CD4-positive, alpha-beta memory T cell (primary cell): ENCODE measurements around the gene JAKMIP2. TPM values are rescaled to one million over a fixed set of nuclear protein-coding genes. Genes with fewer than 3 reads are reported as not detected.
"Not testable (repeated sequence)": the region's sequence is repeated elsewhere in the genome, so short reads cannot be mapped to it uniquely, and the experiment has no call there.

Experiments
- CTCF ChIA-PET: fragments of 350-600 bp; sonication (Branson Sonifier 250); formaldehyde crosslinking; loops from one replicate; lab custom pipeline; 2021; ENCODE audit warnings: inconsistent platforms; ENCODE audit not compliant: partially characterized antibody; lab: Charles Lee
- POLR2A ChIA-PET: fragments of 350-600 bp; sonication (Branson Sonifier 250); formaldehyde crosslinking; loops from one replicate; lab custom pipeline; 2021; ENCODE audit not compliant: partially characterized antibody; lab: Charles Lee
- DNase-seq, 5 donors: peaks; one replicate each; pipeline versions ENCODE4 v3.0.0 to v3.0.0-alpha.2; 2020 to 2022; ENCODE audit warnings: mixed read lengths in 1 of 5
- H3K27ac ChIP-seq: one replicate; pipeline ENCODE4 v1.7.0; 2013; ENCODE audit warnings: low read depth, low read length
- H3K27me3 ChIP-seq: 2 replicates; pipeline ENCODE4 v1.7.0; 2013; ENCODE audit warnings: mild to moderate bottlenecking, low read length, moderate library complexity; ENCODE audit not compliant: insufficient read depth
- H3K36me3 ChIP-seq: 2 replicates; pipeline ENCODE4 v1.7.0; 2013; ENCODE audit warnings: mild to moderate bottlenecking, low read length, moderate library complexity; ENCODE audit not compliant: insufficient read depth
- H3K4me1 ChIP-seq: 2 replicates; pipeline ENCODE4 v1.7.0; 2013; ENCODE audit warnings: mild to moderate bottlenecking, low read length, moderate library complexity; ENCODE audit not compliant: insufficient read depth
- H3K4me3 ChIP-seq, 2 donors: one replicate each; pipeline ENCODE4 v1.7.0; 2013; ENCODE audit warnings: low read length in 2 of 2, mild to moderate bottlenecking in 1 of 2
- H3K9me3 ChIP-seq, 2 donors: one replicate each; pipeline ENCODE4 v1.7.0; 2013; ENCODE audit warnings: low read length in 2 of 2, control low read depth in 1 of 2; ENCODE audit not compliant: control insufficient read depth in 1 of 2
- H3K27ac Mint-ChIP-seq, 7 donors: one replicate each; pipeline ENCODE4 v1.8.0; 2020 to 2021; ENCODE audit warnings: mixed read lengths in 7 of 7, mild to moderate bottlenecking in 6 of 7, inconsistent platforms in 3 of 7, moderate library complexity in 3 of 7
- H3K27me3 Mint-ChIP-seq, 2 donors: one replicate each; pipeline ENCODE4 v1.8.0; 2020 to 2021; ENCODE audit warnings: mixed read lengths in 2 of 2
- H3K36me3 Mint-ChIP-seq, 2 donors: one replicate each; pipeline ENCODE4 v1.8.0; 2020 to 2021; ENCODE audit warnings: mixed read lengths in 2 of 2, inconsistent platforms in 1 of 2, mild to moderate bottlenecking in 1 of 2
- H3K4me1 Mint-ChIP-seq, 4 donors: one replicate each; pipeline ENCODE4 v1.8.0; 2020 to 2021; ENCODE audit warnings: mixed read lengths in 4 of 4, mild to moderate bottlenecking in 1 of 4
- H3K4me3 Mint-ChIP-seq, 8 donors: one replicate each; pipeline ENCODE4 v1.8.0; 2020 to 2021; ENCODE audit warnings: mixed read lengths in 8 of 8, mild to moderate bottlenecking in 7 of 8, moderate library complexity in 6 of 8, inconsistent platforms in 3 of 8
- H3K9me3 Mint-ChIP-seq, 8 donors: one replicate each; pipeline ENCODE4 v1.8.0; 2020 to 2021; ENCODE audit warnings: mixed read lengths in 8 of 8, mild to moderate bottlenecking in 5 of 8, inconsistent platforms in 3 of 8, moderate library complexity in 1 of 8
- intact Hi-C: fragments of 100-400 bp; cut with micrococcal nuclease; formaldehyde crosslinking; loops from one replicate; pipeline ENCODE4 v1.15.1; 2023
- polyA plus RNA-seq, 2 donors: library from polyadenylated mRNA; unstranded; fragments of 300-500 nt; fragmentation: Illumina TruSeq; gene quantifications; one replicate each; pipeline ENCODE4 v1.2.3, GENCODE V29; 2021
- total RNA-seq, 2 experiments: library from RNA; stranded (reverse); gene quantifications; one replicate each; pipeline ENCODE4 v1.2.3, GENCODE V29; 2021

Gene JAKMIP2
- total and polyA plus RNA-seq, 4 experiments from 2014 or later = 0.32 to 1.7 (median 1.0) TPM

GRCh38 chr5:147804334-147804733 is 21.8 kb upstream of the JAKMIP2 start:
- ChIA-PET CTCF (no interaction called here), POLR2A (no interaction called here)

GRCh38 chr5:147803926-147804325 is 21.4 kb upstream of the JAKMIP2 start:
- H3K4me3 ChIP-seq = no peak overlapping the region
- POLR2A ChIA-PET = no interaction called here
- Mint-ChIP-seq H3K27me3 (no peaks in the 10 kb centered on the region), H3K4me3 (no peak overlapping the region), H3K27ac (no peak overlapping the region), H3K36me3 (no peaks in the 10 kb centered on the region), H3K9me3 (peaks cover 0 to 2% (median 0%) of the 10 kb centered on the region in 8 donors), H3K4me1 (peaks cover 0 to 7% (median 2%) of the 10 kb centered on the region in 4 donors)
- intact Hi-C loops = no loop called here
- no peaks in the 10 kb centered on the region for H3K4me1 ChIP-seq
- no peaks in the 10 kb centered on the region for H3K36me3 ChIP-seq
- H3K27me3 ChIP-seq = no peaks in the 10 kb centered on the region
- CTCF ChIA-PET = no interaction called here
- H3K27ac ChIP-seq = no peak overlapping the region
- no peaks in the 10 kb centered on the region for H3K9me3 ChIP-seq
- no peak for DNase-seq

More at GRCh38 chr5:147804334-147804733, 21.8 kb upstream of the JAKMIP2 start:
- Histone ChIP-seq H3K4me1 (no peaks in the 10 kb centered on the region), H3K4me3 (no peak overlapping the region), H3K27ac (no peak overlapping the region), H3K9me3 (no peaks in the 10 kb centered on the region), H3K27me3 (no peaks in the 10 kb centered on the region), H3K36me3 (no peaks in the 10 kb centered on the region)
- DNase-seq = no peak
- H3K9me3 Mint-ChIP-seq = peaks cover 0 to 2% (median 0%) of the 10 kb centered on the region in 8 donors
- intact Hi-C loops = no loop called here
- H3K27ac Mint-ChIP-seq = no peak overlapping the region
- H3K4me1 Mint-ChIP-seq = peaks cover 0 to 7% (median 2%) of the 10 kb centered on the region in 4 donors
- no peaks in the 10 kb centered on the region for H3K36me3 Mint-ChIP-seq
- H3K4me3 Mint-ChIP-seq = no peak overlapping the region
- no peaks in the 10 kb centered on the region for H3K27me3 Mint-ChIP-seq

DNA sequence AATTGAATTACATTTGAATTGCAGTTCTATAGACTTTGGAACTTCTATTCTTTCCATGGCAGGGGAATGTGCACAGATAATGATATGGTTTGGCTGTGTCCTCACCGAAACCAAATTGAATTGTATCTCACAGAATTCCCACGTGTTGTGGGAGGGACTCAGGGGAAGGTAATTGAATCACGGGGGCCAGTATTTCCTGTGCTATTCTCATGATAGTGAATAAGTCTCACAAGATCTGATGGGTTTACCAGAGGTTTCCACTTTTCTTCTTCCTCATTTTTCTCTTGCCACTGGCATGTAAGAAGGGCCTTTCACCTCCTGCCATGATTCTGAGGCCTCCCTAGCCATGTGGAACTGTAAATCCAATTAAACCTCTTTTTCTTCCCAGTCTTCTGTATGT is 20.6 kb upstream of the JAKMIP2 start:
- H3K4me3 ChIP-seq, H3K36me3 Mint-ChIP-seq, H3K27ac Mint-ChIP-seq, POLR2A ChIA-PET, H3K27ac ChIP-seq, H3K9me3 ChIP-seq, H3K4me1 ChIP-seq, intact Hi-C loops, DNase-seq, H3K9me3 Mint-ChIP-seq, H3K4me3 Mint-ChIP-seq, H3K4me1 Mint-ChIP-seq, H3K27me3 Mint-ChIP-seq, CTCF ChIA-PET, H3K36me3 ChIP-seq, H3K27me3 ChIP-seq: not testable (repeated sequence)

GRCh38 chr5:147801461-147801860 is 18.9 kb upstream of the JAKMIP2 start:
- Histone ChIP-seq H3K36me3 (no peaks in the 10 kb centered on the region), H3K9me3 (no peaks in the 10 kb centered on the region), H3K4me1 (no peaks in the 10 kb centered on the region), H3K27me3 (no peaks in the 10 kb centered on the region), H3K27ac (no peak overlapping the region), H3K4me3 (no peak overlapping the region)
- no peak overlapping the region for H3K4me3 Mint-ChIP-seq
- no peak overlapping the region for H3K27ac Mint-ChIP-seq
- ChIA-PET CTCF (no interaction called here), POLR2A (no interaction called here)
- H3K9me3 Mint-ChIP-seq = peaks cover 0 to 4% (median 0%) of the 10 kb centered on the region in 8 donors
- peaks cover 0 to 7% (median 2%) of the 10 kb centered on the region in 4 donors for H3K4me1 Mint-ChIP-seq
- H3K36me3 Mint-ChIP-seq = no peaks in the 10 kb centered on the region
- intact Hi-C loops = no loop called here
- no peaks in the 10 kb centered on the region for H3K27me3 Mint-ChIP-seq
- DNase-seq = no peak

GRCh38 chr5:147800491-147800890 is 18.0 kb upstream of the JAKMIP2 start:
- peaks cover 0 to 4% (median 0%) of the 10 kb centered on the region in 8 donors for H3K9me3 Mint-ChIP-seq
- H3K4me3 Mint-ChIP-seq = no peak overlapping the region
- H3K4me3 ChIP-seq = no peak overlapping the region
- H3K27ac Mint-ChIP-seq = no peak overlapping the region
- H3K27me3 Mint-ChIP-seq = no peaks in the 10 kb centered on the region
- H3K4me1 Mint-ChIP-seq = peaks cover 0 to 7% (median 2%) of the 10 kb centered on the region in 4 donors
- H3K36me3 ChIP-seq = no peaks in the 10 kb centered on the region
- H3K4me1 ChIP-seq = no peaks in the 10 kb centered on the region
- no peak for DNase-seq
- no peaks in the 10 kb centered on the region for H3K27me3 ChIP-seq
- H3K9me3 ChIP-seq = no peaks in the 10 kb centered on the region
- H3K27ac ChIP-seq = no peak overlapping the region
- no peaks in the 10 kb centered on the region for H3K36me3 Mint-ChIP-seq
- POLR2A ChIA-PET = no interaction called here
- intact Hi-C loops = no loop called here
- CTCF ChIA-PET = no interaction called here

GRCh38 chr5:147796556-147797308 is 14.2 kb upstream of the JAKMIP2 start:
- Mint-ChIP-seq H3K4me3 (no peak overlapping the region), H3K27ac (no peak overlapping the region), H3K4me1 (no peaks in the 10 kb centered on the region), H3K36me3 (no peaks in the 10 kb centered on the region), H3K9me3 (peaks cover 0 to 4% (median 0%) of the 10 kb centered on the region in 8 donors), H3K27me3 (no peaks in the 10 kb centered on the region)
- CTCF ChIA-PET = interaction anchor here (1.1 kb wide), 1 partner anchor 26 kb away, joined by 3 read pairs; no protein-coding TSS in a partner anchor
- H3K9me3 ChIP-seq = no peaks in the 10 kb centered on the region
- intact Hi-C loops = no loop called here
- no peak for DNase-seq
- no peaks in the 10 kb centered on the region for H3K36me3 ChIP-seq
- H3K27ac ChIP-seq = no peak overlapping the region
- no peaks in the 10 kb centered on the region for H3K4me1 ChIP-seq
- no peaks in the 10 kb centered on the region for H3K27me3 ChIP-seq
- H3K4me3 ChIP-seq = no peak overlapping the region
- POLR2A ChIA-PET = no interaction called here

- DNase-seq = no peak
- H3K4me3 Mint-ChIP-seq = no peak overlapping the region
- no peaks in the 10 kb centered on the region for H3K4me1 ChIP-seq
- no peaks in the 10 kb centered on the region for H3K9me3 ChIP-seq
- H3K4me1 Mint-ChIP-seq = no peaks in the 10 kb centered on the region
- CTCF ChIA-PET = no interaction called here
- H3K27me3 ChIP-seq = no peaks in the 10 kb centered on the region
- H3K27ac Mint-ChIP-seq = no peak overlapping the region
- H3K9me3 Mint-ChIP-seq = peaks cover 0 to 3% (median 0%) of the 10 kb centered on the region in 8 donors
- H3K27ac ChIP-seq = no peak overlapping the region
- POLR2A ChIA-PET = no interaction called here
- H3K36me3 Mint-ChIP-seq = no peaks in the 10 kb centered on the region
- H3K36me3 ChIP-seq = no peaks in the 10 kb centered on the region
- no peak overlapping the region for H3K4me3 ChIP-seq
- H3K27me3 Mint-ChIP-seq = no peaks in the 10 kb centered on the region
- intact Hi-C loops = no loop called here
Measured at GRCh38 chr5:147791181-147791580, 8.7 kb upstream of the JAKMIP2 start.
